K562 (cell line): ENCODE measurements around the gene TMEM132D. TPM values are rescaled to one million over a fixed set of nuclear protein-coding genes. Genes with fewer than 3 reads are reported as not detected.

ENCODE experiments used
- ATAC-seq: fragments of 200-7000 bp; cut with Tn5 transposase; 3 replicates; pipeline ENCODE4 v1.9.1; 2020; ENCODE audit warnings: moderate library complexity
- BruUV-seq: library from RNA; stranded (reverse); fragments of 400-500 nt; replicated peaks from 2 replicates; lab custom pipeline; 2021; lab: Mats Ljungman, UMichigan
- CTCF ChIA-PET: fragments of 300-600 bp; formaldehyde crosslinking; extraction: SDS; loops from one replicate; lab custom pipeline; 2021; ENCODE audit warnings: low intra/inter-chr PET ratio; lab: Yijun Ruan, JAX
- POLR2A ChIA-PET: fragments of 300-600, 350-650 bp; sonication (Branson Sonifier 250); formaldehyde crosslinking; extraction: SDS; loops from one replicate; lab custom pipeline; 2021; ENCODE audit warnings: antibody characterized with exemption, inconsistent platforms; lab: Yijun Ruan, JAX
- DNase-seq, 4 experiments: peaks; one replicate each; pipeline versions ENCODE4 v3.0.0 to v3.0.0-alpha.2; 2011 to 2018; ENCODE audit warnings: low spot score in 3 of 4, mixed read lengths in 3 of 4; ENCODE audit errors: extremely low read depth in 1 of 4
- FAIRE-seq: peaks from 2 replicates; lab custom pipeline; 2011; peaks lifted over from hg19 to GRCh38; lab: Jason Lieb, UNC
- H2AFZ ChIP-seq: 2 replicates; pipeline ENCODE4 v1.6.0; 2011; ENCODE audit warnings: low read depth, low read length, control low read depth, inconsistent platforms
- H3K27ac ChIP-seq: fragments of 200-600 bp; 3 replicates; pipeline ENCODE4 v1.8.0; 2011; ENCODE audit warnings: low read depth, mild to moderate bottlenecking, control low read depth, inconsistent platforms, low read length, moderate library complexity, mixed read lengths; ENCODE audit errors: extremely low read depth
- H3K27me3 ChIP-seq, 2 experiments: fragments of 300-600 bp in 1 of 2; 2 replicates in 1 of 2; 3 replicates in 1 of 2; pipeline versions ENCODE4 v1.6.0 to v1.8.0; 2011; ENCODE audit warnings: inconsistent platforms in 2 of 2, low read length in 2 of 2, mild to moderate bottlenecking in 1 of 2, mixed read lengths in 1 of 2, moderate library complexity in 1 of 2; ENCODE audit not compliant: control insufficient read depth in 2 of 2, insufficient read depth in 2 of 2
- H3K36me3 ChIP-seq: fragments of 300-600 bp; 3 replicates; pipeline ENCODE4 v1.8.0; 2011; ENCODE audit warnings: mild to moderate bottlenecking, low read length, inconsistent platforms; ENCODE audit not compliant: control insufficient read depth, insufficient read depth
- H3K4me1 ChIP-seq, 2 experiments: fragments of 200-600 bp in 1 of 2; replicated peaks in 1 of 2; 2 replicates in 1 of 2; 3 replicates in 1 of 2; pipeline versions ENCODE4 v1.5.1 to v1.8.0; 2011; ENCODE audit warnings: inconsistent platforms in 2 of 2, low read length in 2 of 2, mild to moderate bottlenecking in 1 of 2, mixed read lengths in 1 of 2, moderate library complexity in 1 of 2; ENCODE audit not compliant: control insufficient read depth in 2 of 2, insufficient read depth in 2 of 2
- H3K4me2 ChIP-seq: 2 replicates; pipeline ENCODE4 v1.6.1; 2011; ENCODE audit warnings: low read length, control low read depth, inconsistent platforms, mixed read lengths; ENCODE audit not compliant: insufficient read depth
- H3K4me3 ChIP-seq: fragments of 200-600 bp; sonication (generic), shearing (Covaris generic); 2 replicates; pipeline ENCODE4 v1.5.1; 2016; ENCODE audit warnings: control low read depth, inconsistent platforms
- H3K79me2 ChIP-seq: fragments of 200-600 bp; 3 replicates; pipeline ENCODE4 v1.8.0; 2011; ENCODE audit warnings: low read length, inconsistent platforms; ENCODE audit not compliant: control insufficient read depth, insufficient read depth
- H3K9ac ChIP-seq, 2 experiments: 2 replicates each; pipeline versions ENCODE4 v1.6.0 to v1.6.1; 2011; ENCODE audit warnings: low read depth in 2 of 2, low read length in 2 of 2, control low read depth in 1 of 2, inconsistent platforms in 1 of 2, mild to moderate bottlenecking in 1 of 2, mixed read lengths in 1 of 2; ENCODE audit not compliant: insufficient read depth in 1 of 2
- H3K9me1 ChIP-seq: one replicate; pipeline ENCODE4 v1.6.0; 2011; ENCODE audit warnings: inconsistent platforms, mild to moderate bottlenecking, low read length, moderate library complexity; ENCODE audit not compliant: control insufficient read depth, insufficient read depth
- H3K9me3 ChIP-seq: replicated peaks from 2 replicates; pipeline ENCODE4 v1.5.1; 2011; ENCODE audit warnings: low read depth, low read length, inconsistent platforms; ENCODE audit not compliant: control insufficient read depth, insufficient read depth
- H4K20me1 ChIP-seq: replicated peaks from 2 replicates; pipeline ENCODE4 v1.6.1; 2011; ENCODE audit warnings: low read length, inconsistent platforms, mixed read lengths; ENCODE audit not compliant: control insufficient read depth, insufficient read depth
- NR4A1 ChIP-seq, 2 experiments: fragments of 250-450 bp in 1 of 2; fragments of 450-650 bp in 1 of 2; sonication (Bioruptor Pico) in 1 of 2; IDR thresholded peaks; 2 replicates each; pipeline versions ENCODE4 v1.4.0 to v1.6.1; 2016 to 2020; ENCODE audit warnings: mild to moderate bottlenecking in 2 of 2, missing compliant biosample characterization in 1 of 2, missing genetic modification characterization in 1 of 2, moderate library complexity in 1 of 2
- ZBTB12 ChIP-seq: fragments of 250-450 bp; sonication (Bioruptor Pico); IDR thresholded peaks from 2 replicates; pipeline ENCODE4 v1.4.0; 2020
- WGBS: fragments of 100-300 bp; shearing (Covaris generic); methylation state at CpG from one replicate; pipeline ENCODE4 v1.1.6; 2016; ENCODE audit warnings: low coverage, mixed read lengths; ENCODE audit not compliant: insufficient coverage; ENCODE audit errors: missing lambda C conversion rate; 5-methylcytosine and 5-hydroxymethylcytosine counted together
- in situ Hi-C: fragments of 300-500 bp; cut with MboI; formaldehyde crosslinking; loops from 4 replicates; pipeline ENCODE4 v1.15.0; 2018; ENCODE audit warnings: inconsistent platforms, mixed read lengths
- intact Hi-C: fragments of 100-400 bp; cut with micrococcal nuclease; formaldehyde crosslinking; loops from 2 replicates; pipeline ENCODE4 v1.14.2; 2022
- polyA plus RNA-seq, 8 experiments: library from polyadenylated mRNA; depleted of rRNA in 4 of 8; stranded (reverse) in 5 of 8; unstranded in 3 of 8; fragments of >200 nt; fragmentation: Nextera tagmentation in 2 of 8; fragmentation: Illumina TruSeq in 1 of 8; extraction: Ambion mirVana in 2 of 8; extraction: Trizol in 1 of 8; gene quantifications; 2 replicates each; pipeline versions ENCODE4 v1.2.1 to v1.2.3, GENCODE V29; 2011 to 2014; ENCODE audit warnings: inconsistent platforms in 1 of 8, missing spikeins in 1 of 8
- total RNA-seq, 7 experiments: library from RNA; depleted of rRNA in 6 of 7; stranded (reverse); fragments of >200 nt in 6 of 7; fragmentation: Illumina TruSeq in 2 of 7; extraction: Trizol in 2 of 7; gene quantifications; 2 replicates each; pipeline versions ENCODE4 v1.2.1 to v1.2.3, GENCODE V29; 2011 to 2021; ENCODE audit warnings: low replicate concordance in 1 of 7
- TF ChIP-seq, protein P1 (sequence below), 3 experiments: fragments of 200-800 bp in 1 of 3; sonication (Bioruptor generic) in 1 of 3; sonication (generic) in 1 of 3; formaldehyde crosslinking in 1 of 3; IDR thresholded peaks; 2 replicates each; pipeline versions ENCODE4 v1.6.1 to v1.8.0; 2016 to 2022; ENCODE audit warnings: mild to moderate bottlenecking in 2 of 3, missing compliant biosample characterization in 2 of 3, missing genetic modification characterization in 2 of 3, missing genetic modification reagents in 1 of 3
- TF ChIP-seq, protein P2 (sequence below): fragments of 250-450 bp; sonication (Bioruptor Pico); IDR thresholded peaks from 2 replicates; pipeline ENCODE4 v1.8.0; 2021; ENCODE audit warnings: moderate library complexity, mild to moderate bottlenecking, inconsistent platforms

Gene TMEM132D
- total and polyA plus RNA-seq, 9 of the 15 experiments (the other 6 are each of a cell fraction or from before 2014, with no cell fraction given): not detected

- intact Hi-C loops: no loop called here
- Histone ChIP-seq H3K9me3 (no peaks in the 10 kb centered on the region), H3K79me2 (no peaks in the 10 kb centered on the region), H3K9me1 (no peaks in the 10 kb centered on the region), H4K20me1 (no peaks in the 10 kb centered on the region), H3K4me2 (no peak overlapping the region), H3K27me3 (no peaks in the 10 kb centered on the region; a peak in 2 of 5 replicates), H3K9ac (no peak overlapping the region), H3K4me1 (peaks cover 0 to 5% of the 10 kb centered on the region in 2 experiments; a peak in 1 of 5 replicates), H3K4me3 (no peak overlapping the region), H3K27ac (no peak overlapping the region), H2AFZ (no peak overlapping the region), H3K36me3 (no peaks in the 10 kb centered on the region)
- CTCF ChIA-PET: no interaction called here
- no peak for ATAC-seq
- no TSS peak for BruUV-seq
- 9% methylated on average over 6 of the region's 6 CpGs for WGBS
- POLR2A ChIA-PET: no interaction called here
- in situ Hi-C loops: no loop called here
- DNase-seq: no peak
- TF ChIP-seq, protein P1, sequence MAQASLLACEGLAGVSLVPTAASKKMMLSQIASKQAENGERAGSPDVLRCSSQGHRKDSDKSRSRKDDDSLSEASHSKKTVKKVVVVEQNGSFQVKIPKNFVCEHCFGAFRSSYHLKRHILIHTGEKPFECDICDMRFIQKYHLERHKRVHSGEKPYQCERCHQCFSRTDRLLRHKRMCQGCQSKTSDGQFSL (CRISPR knock-in tag; IDR thresholded peaks at IDR 0.05): no peak
- TF ChIP-seq, protein P1 (tag; IDR thresholded peaks at IDR 0.05): no peak
- no peak for TF ChIP-seq NR4A1 (CRISPR knock-in tag; IDR thresholded peaks at IDR 0.05)
- no peak for TF ChIP-seq NR4A1 (tag; IDR thresholded peaks at IDR 0.05)
- no peak for TF ChIP-seq ZBTB12 (CRISPR knock-in tag)
- TF ChIP-seq, protein P2, sequence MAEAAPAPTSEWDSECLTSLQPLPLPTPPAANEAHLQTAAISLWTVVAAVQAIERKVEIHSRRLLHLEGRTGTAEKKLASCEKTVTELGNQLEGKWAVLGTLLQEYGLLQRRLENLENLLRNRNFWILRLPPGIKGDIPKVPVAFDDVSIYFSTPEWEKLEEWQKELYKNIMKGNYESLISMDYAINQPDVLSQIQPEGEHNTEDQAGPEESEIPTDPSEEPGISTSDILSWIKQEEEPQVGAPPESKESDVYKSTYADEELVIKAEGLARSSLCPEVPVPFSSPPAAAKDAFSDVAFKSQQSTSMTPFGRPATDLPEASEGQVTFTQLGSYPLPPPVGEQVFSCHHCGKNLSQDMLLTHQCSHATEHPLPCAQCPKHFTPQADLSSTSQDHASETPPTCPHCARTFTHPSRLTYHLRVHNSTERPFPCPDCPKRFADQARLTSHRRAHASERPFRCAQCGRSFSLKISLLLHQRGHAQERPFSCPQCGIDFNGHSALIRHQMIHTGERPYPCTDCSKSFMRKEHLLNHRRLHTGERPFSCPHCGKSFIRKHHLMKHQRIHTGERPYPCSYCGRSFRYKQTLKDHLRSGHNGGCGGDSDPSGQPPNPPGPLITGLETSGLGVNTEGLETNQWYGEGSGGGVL (CRISPR knock-in tag): no peak
- no peak for FAIRE-seq
These were observed 251.9 kb downstream of the TMEM132D start for GRCh38 chr12:129651951-129652350.
